Glomerular visceral epithelial cell (primary cell): ENCODE data around the gene KLF2.

Experiments used
- DNase-seq: peaks from one replicate; pipeline ENCODE4 v3.0.0-alpha.2; 2016; ENCODE audit errors: extremely low spot score

The KLF2 gene

GRCh38 chr19:16363133-16363851, 38.7 kb downstream of the KLF2 start:
- no peak for DNase-seq

GRCh38 chr19:16363852-16364230, 39.2 kb downstream of the KLF2 start:
- no peak for DNase-seq

GRCh38 chr19:16364231-16364865, 39.7 kb downstream of the KLF2 start:
- DNase-seq, result no peak

- no peak for DNase-seq
Measured at GRCh38 chr19:16365300-16365996, 40.8 kb downstream of the KLF2 start.

GRCh38 chr19:16366056-16366432, 41.4 kb downstream of the KLF2 start:
- no peak for DNase-seq

- DNase-seq, result no peak
Measured at GRCh38 chr19:16366433-16367260, 42.0 kb downstream of the KLF2 start.

- DNase-seq, result no peak
Measured at GRCh38 chr19:16367261-16367683, 42.6 kb downstream of the KLF2 start.

GRCh38 chr19:16368385-16369305, 44.0 kb downstream of the KLF2 start:
- DNase-seq, result no peak

- no peak for DNase-seq
Measured at GRCh38 chr19:16369306-16369663, 44.7 kb downstream of the KLF2 start.

- no peak for DNase-seq
Measured at GRCh38 chr19:16369664-16370576, 45.3 kb downstream of the KLF2 start.

- no peak for DNase-seq
Measured at GRCh38 chr19:16370641-16371391, 46.2 kb downstream of the KLF2 start.

- no peak for DNase-seq
Measured at GRCh38 chr19:16371540-16371986, 46.9 kb downstream of the KLF2 start.

- DNase-seq, result no peak
Measured at GRCh38 chr19:16372065-16372915, 47.7 kb downstream of the KLF2 start.

GRCh38 chr19:16373079-16373478, 48.5 kb downstream of the KLF2 start:
- DNase-seq, result no peak

GRCh38 chr19:16373532-16373931, 48.9 kb downstream of the KLF2 start:
- DNase-seq, result no peak

GRCh38 chr19:16373989-16374388, 49.4 kb downstream of the KLF2 start:
- DNase-seq, result no peak

- DNase-seq, result no peak
Measured at GRCh38 chr19:16374436-16374835, 49.8 kb downstream of the KLF2 start.
